GM18951 (cell line): Measurements from ENCODE around the gene ZMPSTE24.
"Not testable (repeated sequence)": the region's sequence is repeated elsewhere in the genome, so short reads cannot be mapped to it uniquely, and the experiment has no call there.

Experiments used
- POLR2A ChIP-seq: IDR thresholded peaks from 4 replicates; pipeline ENCODE4 v1.6.1; 2011; ENCODE audit warnings: mild to moderate bottlenecking; ENCODE audit not compliant: insufficient read length, insufficient read depth; ENCODE audit errors: extremely low read depth
- in situ Hi-C: fragments of 300-500 bp; cut with MboI; formaldehyde crosslinking; loops from one replicate; pipeline ENCODE4 v1.12.0; 2022; ENCODE audit warnings: low sequenced_read_pairs, mixed read lengths, inconsistent platforms; ENCODE audit not compliant: unreplicated experiment

ZMPSTE24 gene

GRCh38 chr1:40338745-40339419 is 80.8 kb downstream of the ZMPSTE24 start:
- TF ChIP-seq POLR2A = no peak
- in situ Hi-C loops = loop anchor here (10.0 kb wide), 1 partner anchor 254 kb away; no protein-coding TSS in a partner anchor

- in situ Hi-C loops = loop anchor here (10.0 kb wide), 1 partner anchor 255 kb away; no protein-coding TSS in a partner anchor
- no peak for TF ChIP-seq POLR2A
Measured at GRCh38 chr1:40339420-40340323, 81.6 kb downstream of the ZMPSTE24 start.

DNA sequence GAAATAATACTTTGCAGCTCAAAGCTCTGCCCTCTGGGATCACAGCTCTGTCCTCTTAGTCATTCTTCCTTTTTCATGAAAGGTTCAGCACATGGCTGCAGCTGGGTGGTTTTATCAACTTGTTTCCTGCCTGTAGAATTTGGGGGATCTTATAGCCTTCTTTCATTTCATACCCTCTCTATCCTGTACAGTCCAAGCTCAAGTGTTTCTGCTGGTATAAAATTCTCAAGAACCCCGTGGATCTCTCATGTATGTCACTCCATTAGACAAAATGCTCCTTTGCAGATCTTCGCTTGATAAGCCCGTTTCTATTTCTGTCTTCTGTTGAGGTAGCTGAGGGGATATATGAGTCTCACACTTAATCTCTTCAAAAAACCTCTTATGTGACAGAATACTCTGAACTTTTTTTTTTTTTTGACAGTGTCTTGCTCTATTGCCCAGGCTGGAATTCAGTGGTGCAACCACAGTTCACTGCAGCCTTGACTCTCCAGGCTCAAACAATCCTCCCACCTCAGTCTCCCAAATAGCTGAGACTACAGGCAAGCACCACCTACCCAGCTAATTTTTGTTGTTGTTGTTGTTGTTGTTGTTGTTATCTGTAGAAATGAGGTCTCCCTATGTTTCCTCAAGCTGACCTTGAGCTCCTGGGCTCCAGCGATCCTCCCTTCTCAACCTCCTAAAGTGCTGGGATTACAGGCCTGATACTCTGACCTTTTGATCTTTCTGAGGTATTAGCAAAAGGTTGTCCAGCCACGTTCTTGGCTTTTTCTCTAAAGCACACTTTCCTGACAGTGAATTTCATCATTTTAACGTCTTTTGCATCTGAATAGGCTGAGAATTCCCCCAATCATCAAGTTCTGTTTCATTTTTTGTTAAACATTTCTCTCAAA is 83.7 kb downstream of the ZMPSTE24 start:
- no peak for TF ChIP-seq POLR2A
- in situ Hi-C loops = no loop called here

GRCh38 chr1:40342381-40342717 is 84.3 kb downstream of the ZMPSTE24 start:
- in situ Hi-C loops = not testable (repeated sequence)
